ENCODE measurements around the gene NCOA3. TPM values are rescaled to one million over a fixed set of nuclear protein-coding genes. Genes with fewer than 3 reads are reported as not detected.

NCOA3 gene
- total and polyA plus RNA-seq, 2 donors: 11.4 to 20.3 TPM

DNA sequence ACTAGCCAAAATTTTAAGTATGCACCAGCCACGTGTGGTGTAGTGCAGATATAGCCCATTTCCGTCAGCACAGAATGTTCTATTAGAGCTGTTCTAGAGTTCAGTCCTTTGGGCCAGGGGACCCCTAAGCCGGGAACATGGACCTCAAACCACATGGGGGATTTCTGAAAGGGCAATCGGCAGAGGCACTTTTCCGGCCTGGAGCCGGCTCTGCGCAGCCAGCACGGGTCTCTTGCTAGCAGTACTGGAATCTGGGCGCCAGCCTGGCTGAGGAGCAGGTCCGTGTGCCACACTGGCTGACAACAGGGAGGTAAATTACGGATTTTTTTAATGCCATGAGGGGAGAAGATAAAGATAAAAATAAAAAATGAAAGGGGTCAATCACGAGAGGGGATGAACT, 163.1 kb downstream of the NCOA3 start:
- Histone ChIP-seq H3K4me1 (ENCODE audit: control insufficient read depth in 2 of 2, insufficient read depth in 2 of 2, low read length in 2 of 2) (no peaks in the 10 kb centered on the region), H3K27ac (ENCODE audit: low read depth in 1 of 2, low read length in 1 of 2) (no peak overlapping the region), H3K9me3 (ENCODE audit: control insufficient read depth in 2 of 2, insufficient read depth in 1 of 2, low read length in 1 of 2) (no peaks in the 10 kb centered on the region), H3K36me3 (ENCODE audit: control insufficient read depth in 2 of 2, insufficient read depth in 2 of 2, low read length in 1 of 2) (no peaks in the 10 kb centered on the region), H3K27me3 (ENCODE audit: control insufficient read depth in 2 of 2, insufficient read depth in 1 of 2, low read length in 1 of 2) (no peaks in the 10 kb centered on the region), H3K4me3 (ENCODE audit: low read length in 2 of 2) (no peak overlapping the region)
- no peak for DNase-seq (ENCODE audit: low read depth in 6 of 9, low spot score in 9 of 9)
- WGBS: 98% methylated on average over 12 of the region's 12 CpGs

DNA sequence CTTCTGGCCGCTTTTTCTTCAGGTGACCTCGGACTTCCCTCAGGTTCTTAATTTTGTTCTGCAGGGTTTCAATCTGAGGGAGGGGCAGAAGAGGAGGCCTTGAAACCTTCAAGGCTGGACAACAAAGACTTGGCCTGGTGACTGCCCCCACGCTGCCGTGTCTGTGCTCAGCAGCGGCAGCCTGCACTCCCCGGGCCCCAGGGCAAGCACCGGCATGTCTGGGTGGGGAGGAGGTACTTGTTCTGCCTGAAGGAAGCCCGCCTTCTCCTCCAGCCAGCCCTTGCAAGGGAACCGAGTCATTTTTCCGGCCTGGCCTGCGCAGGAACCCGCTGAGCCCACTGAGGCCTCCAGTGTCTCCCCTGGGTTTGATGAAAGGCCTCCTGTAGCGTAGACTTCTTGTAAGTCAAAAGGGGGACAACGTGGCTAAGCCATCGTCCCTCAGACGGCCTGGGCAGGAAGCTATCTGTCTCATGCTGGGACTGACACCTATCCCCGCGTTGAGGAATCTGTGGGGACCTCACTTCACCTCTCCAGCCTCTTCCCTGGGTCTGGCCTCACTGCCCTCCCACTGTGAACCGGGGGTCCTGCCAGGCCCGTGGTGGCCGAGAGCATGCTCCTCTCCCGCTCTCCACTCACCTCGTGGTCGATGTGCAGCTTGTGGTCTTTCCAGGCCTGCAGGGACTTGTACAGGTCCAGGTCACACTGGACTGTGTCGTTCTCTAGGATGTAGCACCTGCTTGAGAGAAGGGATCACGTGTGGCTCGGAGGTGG, 163.7 kb downstream of the NCOA3 start:
- H3K4me3 ChIP-seq (ENCODE audit: low read length in 2 of 2): no peak overlapping the region
- H3K27ac ChIP-seq (ENCODE audit: low read depth in 1 of 2, low read length in 1 of 2): peak overlapping the region in 1 of 2 donors; percentile 31
- WGBS: 91% methylated on average over 27 of the region's 27 CpGs
- no peak for DNase-seq (ENCODE audit: low read depth in 6 of 9, low spot score in 9 of 9)
- H3K4me1 ChIP-seq (ENCODE audit: control insufficient read depth in 2 of 2, insufficient read depth in 2 of 2, low read length in 2 of 2): no peaks in the 10 kb centered on the region
- H3K27me3 ChIP-seq (ENCODE audit: control insufficient read depth in 2 of 2, insufficient read depth in 1 of 2, low read length in 1 of 2): no peaks in the 10 kb centered on the region
- H3K36me3 ChIP-seq (ENCODE audit: control insufficient read depth in 2 of 2, insufficient read depth in 2 of 2, low read length in 1 of 2): no peaks in the 10 kb centered on the region
- no peaks in the 10 kb centered on the region for H3K9me3 ChIP-seq (ENCODE audit: control insufficient read depth in 2 of 2, insufficient read depth in 1 of 2, low read length in 1 of 2)

DNA sequence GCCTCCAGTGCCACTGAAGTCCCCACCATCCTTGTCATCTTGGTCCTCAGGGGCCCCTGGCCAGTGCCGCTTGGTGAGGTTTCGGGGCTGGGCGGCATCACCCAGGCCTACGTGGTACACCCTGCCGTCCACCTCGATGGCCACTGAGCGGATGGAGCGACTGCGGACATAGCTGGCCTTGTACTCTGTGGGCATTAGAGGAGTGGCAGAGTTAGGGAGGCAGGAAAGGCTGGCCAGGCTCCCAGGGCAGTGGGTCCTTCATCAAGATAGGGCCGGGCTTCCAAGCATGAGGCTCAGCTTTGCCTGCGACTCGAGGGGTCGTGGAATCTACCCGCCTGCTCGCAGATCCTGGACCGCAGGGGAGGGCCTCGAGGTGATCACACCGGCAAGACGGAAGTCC, 164.6 kb downstream of the NCOA3 start:
- WGBS: 98% methylated on average over 19 of the region's 19 CpGs

DNA sequence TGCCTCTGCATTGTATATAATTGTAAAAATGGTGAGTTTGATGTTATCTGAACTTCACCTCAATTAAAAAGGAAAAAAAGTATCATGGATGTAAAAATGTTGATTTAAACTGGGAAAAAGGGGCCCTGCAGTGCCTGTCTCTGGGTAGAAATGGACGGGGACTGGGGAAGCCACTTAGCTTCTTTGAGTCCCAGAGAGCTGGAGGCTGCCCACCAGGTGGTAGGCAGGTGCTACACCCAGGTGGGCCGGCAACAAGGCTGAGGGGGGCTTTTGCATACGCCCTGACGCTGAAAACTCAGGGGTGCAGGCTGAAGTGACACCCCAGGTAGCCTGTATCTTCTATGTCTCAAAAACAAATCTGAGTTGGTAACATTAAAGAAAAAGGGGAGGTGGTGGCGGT, 165.4 kb downstream of the NCOA3 start:
- WGBS: 92% methylated on average over 5 of the region's 5 CpGs
- DNase-seq (ENCODE audit: low read depth in 6 of 9, low spot score in 9 of 9): no peak
- Histone ChIP-seq H3K9me3 (ENCODE audit: control insufficient read depth in 2 of 2, insufficient read depth in 1 of 2, low read length in 1 of 2) (no peaks in the 10 kb centered on the region), H3K4me1 (ENCODE audit: control insufficient read depth in 2 of 2, insufficient read depth in 2 of 2, low read length in 2 of 2) (no peaks in the 10 kb centered on the region), H3K4me3 (ENCODE audit: low read length in 2 of 2) (no peak overlapping the region), H3K27me3 (ENCODE audit: control insufficient read depth in 2 of 2, insufficient read depth in 1 of 2, low read length in 1 of 2) (no peaks in the 10 kb centered on the region), H3K36me3 (ENCODE audit: control insufficient read depth in 2 of 2, insufficient read depth in 2 of 2, low read length in 1 of 2) (no peaks in the 10 kb centered on the region), H3K27ac (ENCODE audit: low read depth in 1 of 2, low read length in 1 of 2) (no peak overlapping the region)

More for the DNA sequence above, 164.6 kb downstream of the NCOA3 start:
- Histone ChIP-seq H3K27ac (ENCODE audit: low read depth in 1 of 2, low read length in 1 of 2) (no peak overlapping the region), H3K4me1 (ENCODE audit: control insufficient read depth in 2 of 2, insufficient read depth in 2 of 2, low read length in 2 of 2) (no peaks in the 10 kb centered on the region), H3K36me3 (ENCODE audit: control insufficient read depth in 2 of 2, insufficient read depth in 2 of 2, low read length in 1 of 2) (no peaks in the 10 kb centered on the region), H3K4me3 (ENCODE audit: low read length in 2 of 2) (no peak overlapping the region), H3K27me3 (ENCODE audit: control insufficient read depth in 2 of 2, insufficient read depth in 1 of 2, low read length in 1 of 2) (no peaks in the 10 kb centered on the region), H3K9me3 (ENCODE audit: control insufficient read depth in 2 of 2, insufficient read depth in 1 of 2, low read length in 1 of 2) (no peaks in the 10 kb centered on the region)
- DNase-seq (ENCODE audit: low read depth in 6 of 9, low spot score in 9 of 9): no peak

DNA sequence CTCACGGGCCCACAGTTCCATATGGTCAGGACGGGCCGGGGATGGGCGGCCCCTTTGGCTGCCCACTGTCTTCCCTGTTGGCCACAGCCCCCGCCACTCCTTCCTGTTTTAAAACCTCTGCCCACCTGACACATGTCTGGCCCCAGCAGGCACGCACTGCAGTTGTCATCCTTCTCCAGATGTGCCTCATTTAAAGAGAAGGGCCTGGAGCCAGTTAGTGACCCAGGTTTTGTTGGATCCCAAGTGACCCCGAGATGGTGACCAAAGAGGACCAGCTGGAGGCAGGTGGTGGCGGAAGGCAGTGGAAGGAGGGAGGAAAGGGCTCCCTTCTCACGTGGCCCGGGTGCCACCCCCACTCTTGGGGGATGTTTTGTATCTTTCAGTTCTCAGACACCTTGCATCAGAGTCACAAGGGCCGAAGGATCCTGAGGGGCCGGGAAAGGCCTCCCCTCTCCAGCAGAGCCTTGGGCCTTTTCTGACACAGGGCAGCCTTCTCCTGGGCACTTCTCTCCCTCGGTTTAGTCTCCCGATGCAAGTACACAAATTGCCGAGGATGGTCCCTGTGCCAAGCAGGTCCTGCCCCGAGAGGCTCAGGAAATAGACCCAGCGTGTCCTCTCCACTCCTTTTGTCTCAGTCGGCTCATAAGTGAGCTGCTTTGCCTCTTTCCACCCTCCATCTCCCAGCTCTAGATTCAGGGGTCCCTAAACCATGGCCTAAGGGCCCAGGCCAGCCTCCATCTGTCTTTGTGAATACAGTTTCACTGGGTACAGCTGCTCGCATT, 166.0 kb downstream of the NCOA3 start:
- no peaks in the 10 kb centered on the region for H3K4me1 ChIP-seq (ENCODE audit: control insufficient read depth in 2 of 2, insufficient read depth in 2 of 2, low read length in 2 of 2)
- no peaks in the 10 kb centered on the region for H3K9me3 ChIP-seq (ENCODE audit: control insufficient read depth in 2 of 2, insufficient read depth in 1 of 2, low read length in 1 of 2)
- WGBS: 61% methylated on average over 19 of the region's 19 CpGs
- H3K27me3 ChIP-seq (ENCODE audit: control insufficient read depth in 2 of 2, insufficient read depth in 1 of 2, low read length in 1 of 2): no peaks in the 10 kb centered on the region
- DNase-seq (ENCODE audit: low read depth in 6 of 9, low spot score in 9 of 9): no peak
- no peak overlapping the region for H3K4me3 ChIP-seq (ENCODE audit: low read length in 2 of 2)
- no peaks in the 10 kb centered on the region for H3K36me3 ChIP-seq (ENCODE audit: control insufficient read depth in 2 of 2, insufficient read depth in 2 of 2, low read length in 1 of 2)
- H3K27ac ChIP-seq (ENCODE audit: low read depth in 1 of 2, low read length in 1 of 2): no peak overlapping the region

DNA sequence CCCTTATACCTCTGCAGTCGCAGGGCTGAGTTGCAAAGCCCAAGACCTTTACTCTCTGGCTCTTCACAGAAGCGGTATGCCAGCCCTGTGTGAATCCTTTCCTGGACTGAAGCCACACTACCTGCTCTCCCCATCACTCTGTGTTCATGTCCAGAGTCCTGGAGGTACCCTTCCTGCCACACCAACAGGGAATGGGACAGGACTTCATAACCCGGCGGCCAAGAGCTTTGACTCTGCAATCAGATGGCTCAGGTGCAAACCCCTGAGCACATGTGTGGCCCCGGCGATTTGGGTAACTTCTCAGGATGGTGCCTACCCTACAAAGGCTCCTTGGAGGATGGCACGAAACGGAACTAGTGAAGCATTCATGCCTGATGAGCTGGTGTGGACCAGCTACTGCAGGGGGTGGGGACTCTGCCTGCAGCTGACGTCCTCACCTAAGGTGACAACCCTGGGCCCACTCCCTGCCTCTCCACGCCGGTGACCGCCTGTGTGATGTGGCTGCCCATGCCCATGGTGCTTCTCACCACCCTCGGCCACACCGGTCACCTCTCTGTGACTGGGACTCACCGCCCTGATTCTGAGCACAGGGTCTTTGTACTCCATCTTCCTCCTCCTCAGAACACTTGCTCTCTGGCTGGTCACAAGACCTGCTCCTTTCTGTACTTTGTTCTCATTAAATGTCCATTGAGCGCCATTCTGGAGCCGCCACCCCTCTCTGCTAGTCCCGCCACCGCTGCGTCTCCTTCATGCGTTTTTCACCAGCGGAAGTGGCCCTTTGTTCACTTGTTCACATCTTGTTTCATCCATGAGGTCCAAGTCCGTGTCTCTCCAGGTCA, 166.8 kb downstream of the NCOA3 start:
- Histone ChIP-seq H3K27me3 (ENCODE audit: control insufficient read depth in 2 of 2, insufficient read depth in 1 of 2, low read length in 1 of 2) (no peaks in the 10 kb centered on the region), H3K27ac (ENCODE audit: low read depth in 1 of 2, low read length in 1 of 2) (no peak overlapping the region), H3K4me3 (ENCODE audit: low read length in 2 of 2) (no peak overlapping the region), H3K9me3 (ENCODE audit: control insufficient read depth in 2 of 2, insufficient read depth in 1 of 2, low read length in 1 of 2) (no peaks in the 10 kb centered on the region), H3K36me3 (ENCODE audit: control insufficient read depth in 2 of 2, insufficient read depth in 2 of 2, low read length in 1 of 2) (no peaks in the 10 kb centered on the region), H3K4me1 (ENCODE audit: control insufficient read depth in 2 of 2, insufficient read depth in 2 of 2, low read length in 2 of 2) (no peaks in the 10 kb centered on the region)
- no peak for DNase-seq (ENCODE audit: low read depth in 6 of 9, low spot score in 9 of 9)
- 97% methylated on average over 23 of the region's 23 CpGs for WGBS

DNA sequence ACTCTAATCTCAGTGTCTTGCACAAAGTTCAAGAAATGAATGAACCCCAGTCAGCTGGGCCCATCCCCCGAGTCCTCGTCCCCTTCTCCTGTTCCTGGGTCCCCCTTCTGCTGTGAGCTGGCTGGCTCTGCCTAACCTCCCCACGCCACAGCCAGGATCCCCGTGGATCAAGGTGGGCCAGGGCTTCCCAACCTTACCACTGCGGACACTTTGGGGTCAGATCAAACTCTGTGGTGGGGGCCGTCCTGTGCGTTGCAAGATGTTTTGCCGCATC, 167.4 kb downstream of the NCOA3 start:
- WGBS: 98% methylated on average over 8 of the region's 8 CpGs
- no peaks in the 10 kb centered on the region for H3K27me3 ChIP-seq (ENCODE audit: control insufficient read depth in 2 of 2, insufficient read depth in 1 of 2, low read length in 1 of 2)
- no peaks in the 10 kb centered on the region for H3K9me3 ChIP-seq (ENCODE audit: control insufficient read depth in 2 of 2, insufficient read depth in 1 of 2, low read length in 1 of 2)
- no peaks in the 10 kb centered on the region for H3K4me1 ChIP-seq (ENCODE audit: control insufficient read depth in 2 of 2, insufficient read depth in 2 of 2, low read length in 2 of 2)
- DNase-seq (ENCODE audit: low read depth in 6 of 9, low spot score in 9 of 9): no peak
- H3K4me3 ChIP-seq (ENCODE audit: low read length in 2 of 2): no peak overlapping the region
- no peak overlapping the region for H3K27ac ChIP-seq (ENCODE audit: low read depth in 1 of 2, low read length in 1 of 2)
- H3K36me3 ChIP-seq (ENCODE audit: control insufficient read depth in 2 of 2, insufficient read depth in 2 of 2, low read length in 1 of 2): no peaks in the 10 kb centered on the region

DNA sequence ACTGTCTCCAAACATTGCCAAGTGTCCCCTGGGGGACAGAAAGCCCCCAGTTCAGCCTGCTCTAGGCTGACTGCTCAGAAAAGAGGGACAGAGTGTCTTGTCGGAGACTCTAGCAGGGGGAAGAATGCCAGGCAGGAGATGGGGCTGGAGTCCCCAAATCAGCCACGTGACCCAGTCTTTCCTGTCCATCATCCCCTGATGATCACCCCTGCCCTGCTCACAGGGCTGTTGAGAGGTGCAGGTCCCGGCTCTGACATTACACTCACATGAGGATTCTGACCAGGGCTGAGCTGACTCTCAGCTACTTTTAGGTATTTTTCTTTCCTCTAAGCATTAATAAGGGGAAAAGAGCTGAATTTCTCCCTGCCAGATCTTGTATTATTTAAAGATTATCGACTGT, 167.8 kb downstream of the NCOA3 start:
- no peak for DNase-seq (ENCODE audit: low read depth in 6 of 9, low spot score in 9 of 9)
- Histone ChIP-seq H3K4me1 (ENCODE audit: control insufficient read depth in 2 of 2, insufficient read depth in 2 of 2, low read length in 2 of 2) (no peaks in the 10 kb centered on the region), H3K27me3 (ENCODE audit: control insufficient read depth in 2 of 2, insufficient read depth in 1 of 2, low read length in 1 of 2) (no peaks in the 10 kb centered on the region), H3K36me3 (ENCODE audit: control insufficient read depth in 2 of 2, insufficient read depth in 2 of 2, low read length in 1 of 2) (no peaks in the 10 kb centered on the region), H3K27ac (ENCODE audit: low read depth in 1 of 2, low read length in 1 of 2) (no peak overlapping the region), H3K4me3 (ENCODE audit: low read length in 2 of 2) (no peak overlapping the region), H3K9me3 (ENCODE audit: control insufficient read depth in 2 of 2, insufficient read depth in 1 of 2, low read length in 1 of 2) (no peaks in the 10 kb centered on the region)
- 93% methylated on average over 4 of the region's 4 CpGs for WGBS
